HepG2 (cell line): ENCODE results near the gene ADRA2B. TPM values are rescaled to one million over a fixed set of nuclear protein-coding genes. Genes with fewer than 3 reads are reported as not detected.
A peak's percentile ranks its signal among the peaks of the same experiment; 100 is the strongest.
"Not testable (repeated sequence)": the region's sequence is repeated elsewhere in the genome, so short reads cannot be mapped to it uniquely, and the experiment has no call there.

Source experiments
- ATAC-seq: fragments of 200-7000 bp; cut with Tn5 transposase; 3 replicates; pipeline ENCODE4 v1.9.1; 2020; ENCODE audit warnings: mild to moderate bottlenecking, moderate library complexity
- BruUV-seq: library from RNA; stranded (reverse); fragments of 400-500 nt; replicated peaks from 2 replicates; lab custom pipeline; 2021; lab: Mats Ljungman, UMichigan
- CTCF ChIA-PET: fragments of 300-600 bp; formaldehyde crosslinking; extraction: SDS; loops from one replicate; lab custom pipeline; 2021; ENCODE audit warnings: low total read pairs, inconsistent platforms, low intra/inter-chr PET ratio; lab: Yijun Ruan, JAX
- POLR2A ChIA-PET: fragments of 350-600 bp; sonication (Branson Sonifier 250); formaldehyde crosslinking; loops from one replicate; lab custom pipeline; 2020; ENCODE audit warnings: antibody characterized with exemption, inconsistent platforms; lab: Yijun Ruan, JAX
- DNase-seq: peaks from one replicate; pipeline ENCODE4 v3.0.0-alpha.2; 2015; ENCODE audit warnings: low spot score
- FAIRE-seq: peaks from 3 replicates; lab custom pipeline; 2011; peaks lifted over from hg19 to GRCh38; lab: Jason Lieb, UNC
- H2AFZ ChIP-seq: one replicate; pipeline ENCODE4 v1.6.1; 2011; ENCODE audit warnings: low read length, inconsistent platforms
- H3K27ac ChIP-seq: fragments of 300-600 bp; 3 replicates; pipeline ENCODE4 v1.8.0; 2011; ENCODE audit warnings: mixed run types, mild to moderate bottlenecking, mixed read lengths, low read length, inconsistent platforms; ENCODE audit not compliant: insufficient read depth; ENCODE audit errors: extremely low read length
- H3K27me3 ChIP-seq, 2 experiments: fragments of 200-600 bp in 1 of 2; 2 replicates in 1 of 2; 3 replicates in 1 of 2; pipeline versions ENCODE4 v1.6.0 to v1.8.0; 2011; ENCODE audit warnings: low read length in 2 of 2, mild to moderate bottlenecking in 2 of 2, moderate library complexity in 2 of 2, inconsistent platforms in 1 of 2; ENCODE audit not compliant: insufficient read depth in 2 of 2, control insufficient read depth in 1 of 2
- H3K36me3 ChIP-seq, 2 experiments: fragments of 200-600 bp in 1 of 2; replicated peaks in 1 of 2; 2 replicates in 1 of 2; 3 replicates in 1 of 2; pipeline versions ENCODE4 v1.5.1 to v1.8.0; 2011; ENCODE audit warnings: low read length in 2 of 2, inconsistent platforms in 1 of 2; ENCODE audit not compliant: insufficient read depth in 2 of 2, control insufficient read depth in 1 of 2
- H3K4me1 ChIP-seq: 2 replicates; pipeline ENCODE4 v1.5.1; 2012; ENCODE audit warnings: low read length, inconsistent platforms; ENCODE audit not compliant: insufficient read depth
- H3K4me2 ChIP-seq: 2 replicates; pipeline ENCODE4 v1.6.0; 2011; ENCODE audit warnings: low read depth, low read length, inconsistent platforms
- H3K4me3 ChIP-seq, 3 experiments: fragments of 200-600 bp in 1 of 3; sonication (generic), shearing (Covaris generic) in 1 of 3; replicated peaks in 1 of 3; 2 replicates each; pipeline ENCODE4 v1.5.1; 2011 to 2016; ENCODE audit warnings: low read length in 3 of 3, inconsistent platforms in 2 of 3, low read depth in 2 of 3, mild to moderate bottlenecking in 2 of 3, control low read depth in 1 of 3, mixed read lengths in 1 of 3; ENCODE audit not compliant: insufficient read depth in 1 of 3
- H3K79me2 ChIP-seq: one replicate; pipeline ENCODE4 v1.6.1; 2011; ENCODE audit warnings: low read length, inconsistent platforms; ENCODE audit not compliant: insufficient read depth
- H3K9ac ChIP-seq: 2 replicates; pipeline ENCODE4 v1.6.0; 2011; ENCODE audit warnings: mild to moderate bottlenecking, low read depth, low read length, inconsistent platforms; ENCODE audit not compliant: insufficient read depth
- H3K9me3 ChIP-seq: 2 replicates; pipeline ENCODE4 v1.5.1; 2012; ENCODE audit warnings: mild to moderate bottlenecking, low read length
- H4K20me1 ChIP-seq: 2 replicates; pipeline ENCODE4 v1.6.0; 2011; ENCODE audit warnings: inconsistent platforms, mild to moderate bottlenecking, low read length, moderate library complexity; ENCODE audit not compliant: insufficient read depth
- ZNF564 ChIP-seq: sonication (generic); formaldehyde crosslinking; IDR thresholded peaks from 2 replicates; pipeline ENCODE4 v1.8.1; 2023; ENCODE audit warnings: mild to moderate bottlenecking, missing genetic modification reagents
- WGBS: methylation state at CpG from one replicate; pipeline ENCODE4 v1.1.6; 2017; ENCODE audit warnings: low lambda C conversion rate; 5-methylcytosine and 5-hydroxymethylcytosine counted together
- in situ Hi-C: cut with HindIII; loops from 2 replicates; pipeline ENCODE4 v1.10.0; 2017; ENCODE audit warnings: low pct_unique_long_range_greater_than_20kb; ENCODE audit not compliant: extremely low pct_ligation_motif_present
- intact Hi-C: fragments of 100-400 bp; cut with micrococcal nuclease; formaldehyde crosslinking; loops from one replicate; pipeline ENCODE4 v1.10.0; 2022; ENCODE audit not compliant: unreplicated experiment
- polyA plus RNA-seq, 8 experiments: library from polyadenylated mRNA; depleted of rRNA in 3 of 8; stranded (reverse) in 7 of 8; unstranded in 1 of 8; fragments of >200 nt; fragmentation: Illumina TruSeq in 4 of 8; extraction: Trizol in 4 of 8; gene quantifications; 2 replicates each; pipeline versions ENCODE4 v1.2.1 to v1.2.3, GENCODE V29; 2011 to 2016; ENCODE audit warnings: low read depth in 4 of 8, missing spikeins in 1 of 8, mixed read lengths in 1 of 8; ENCODE audit not compliant: insufficient read depth in 1 of 8
- total RNA-seq, 5 experiments: library from RNA; depleted of rRNA; stranded (reverse); fragments of >200 nt; fragmentation: Illumina TruSeq; extraction: Trizol; gene quantifications; 2 replicates each; pipeline ENCODE4 v1.2.3, GENCODE V29; 2016; ENCODE audit warnings: low read depth in 1 of 5

ADRA2B gene
- total and polyA plus RNA-seq, 2 of the 13 experiments (the other 11 are each of a cell fraction or from before 2014, with no cell fraction given): not detected

DNA sequence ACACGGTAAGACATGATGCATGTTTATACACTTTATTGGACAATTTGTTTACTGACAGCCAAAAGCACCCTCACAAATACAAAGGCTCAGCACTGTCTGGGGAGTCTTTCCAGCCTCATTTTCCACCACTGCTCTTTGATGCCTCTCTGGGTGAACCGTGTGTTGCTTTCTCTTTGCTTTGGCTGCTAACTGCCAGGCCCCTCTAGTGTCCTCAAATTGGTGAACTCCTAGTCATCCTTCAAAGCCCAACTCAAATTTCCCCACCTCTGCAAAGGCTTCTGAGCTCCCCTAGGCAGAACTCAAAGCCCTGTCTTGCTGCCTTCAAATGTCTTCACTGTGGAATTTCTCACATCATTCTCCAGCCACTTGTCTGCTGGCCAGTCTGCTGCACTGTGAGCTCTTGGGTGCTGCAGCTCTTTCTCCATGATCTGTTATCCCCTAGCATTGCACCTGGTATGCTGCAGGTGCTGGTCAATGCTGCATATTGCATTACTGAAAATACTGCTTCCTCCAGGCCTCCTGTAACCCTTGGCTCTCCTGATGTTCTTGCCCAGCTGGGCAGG is 49.2 kb downstream of the ADRA2B start:
- H3K9ac ChIP-seq, H4K20me1 ChIP-seq, H3K36me3 ChIP-seq, H3K9me3 ChIP-seq, BruUV-seq, H3K4me2 ChIP-seq, CTCF ChIA-PET: not testable (repeated sequence)
- 24% methylated on average over 2 of the region's 2 CpGs for WGBS
- ATAC-seq: peak; percentile 10
- POLR2A ChIA-PET: interaction anchor here (0.7 to 1.7 kb wide), 5 partner anchors 1524 to 1630 kb away, joined by 3 to 25 read pairs (median 3); partner anchors contain the start of genes ACTR1B and COX5B
- in situ Hi-C loops: loop anchor here (25.0 kb wide), 1 partner anchor 1595 kb away; the partner anchor contains the start of genes ACTR1B and C2orf92
- TF ChIP-seq ZNF564 (CRISPR knock-in tag): 0 out of 2 replicates have a peak, but pooled peaks have one; percentile 3
- TF ChIP-seq, all 625 proteins: peak for 1; not testable (repeated sequence) for 624
- not testable (repeated sequence) for FAIRE-seq, DNase-seq, H3K4me3 ChIP-seq, H3K79me2 ChIP-seq, H2AFZ ChIP-seq, H3K27me3 ChIP-seq
- H3K4me1 ChIP-seq: peaks cover 69% of the 10 kb centered on the region
- intact Hi-C loops: loop anchor here (10.0 kb wide), 1 partner anchor 48 kb away; the partner anchor contains the start of gene ADRA2B
- H3K27ac ChIP-seq: peak overlapping the region; percentile 48

DNA sequence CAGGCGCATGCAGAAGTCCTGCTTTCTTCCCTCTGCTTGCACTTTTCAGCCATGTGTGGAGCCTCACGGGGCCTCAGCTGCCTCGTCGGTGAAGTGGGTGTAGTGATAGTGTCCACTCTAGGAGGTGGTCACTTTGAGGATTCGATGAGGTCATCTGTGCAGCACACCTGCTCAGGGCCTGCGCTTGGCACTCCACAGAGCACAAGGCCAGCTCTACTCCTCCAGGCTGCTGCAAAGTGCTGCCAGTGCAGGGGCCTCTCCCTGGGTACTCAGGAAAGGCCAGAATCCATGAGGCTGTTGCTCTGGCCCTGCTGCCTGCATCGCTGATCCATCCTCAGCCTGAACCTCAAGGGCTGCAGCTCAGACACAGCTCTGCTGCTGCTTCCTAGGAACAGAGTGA is 49.9 kb downstream of the ADRA2B start:
- FAIRE-seq, H3K36me3 ChIP-seq, POLR2A ChIA-PET, H3K9ac ChIP-seq, H3K9me3 ChIP-seq, CTCF ChIA-PET, H3K27ac ChIP-seq, H3K27me3 ChIP-seq, H3K4me3 ChIP-seq, ATAC-seq, BruUV-seq, DNase-seq, H3K4me2 ChIP-seq, H2AFZ ChIP-seq, H4K20me1 ChIP-seq, H3K79me2 ChIP-seq: not testable (repeated sequence)
- in situ Hi-C loops: loop anchor here (25.0 kb wide), 1 partner anchor 1596 kb away; the partner anchor contains the start of genes ACTR1B and C2orf92
- WGBS: 65% methylated on average over 7 of the region's 7 CpGs
- peaks cover 75% of the 10 kb centered on the region for H3K4me1 ChIP-seq
- intact Hi-C loops: loop anchor here (10.0 kb wide), 1 partner anchor 48 kb away; the partner anchor contains the start of gene ADRA2B
